ENCODE results near the gene C10orf90. TPM values are rescaled to one million over a fixed set of nuclear protein-coding genes. Genes with fewer than 3 reads are reported as not detected.

Gene C10orf90
- total RNA-seq, 1 experiment from 2014 or later = not detected

DNA sequence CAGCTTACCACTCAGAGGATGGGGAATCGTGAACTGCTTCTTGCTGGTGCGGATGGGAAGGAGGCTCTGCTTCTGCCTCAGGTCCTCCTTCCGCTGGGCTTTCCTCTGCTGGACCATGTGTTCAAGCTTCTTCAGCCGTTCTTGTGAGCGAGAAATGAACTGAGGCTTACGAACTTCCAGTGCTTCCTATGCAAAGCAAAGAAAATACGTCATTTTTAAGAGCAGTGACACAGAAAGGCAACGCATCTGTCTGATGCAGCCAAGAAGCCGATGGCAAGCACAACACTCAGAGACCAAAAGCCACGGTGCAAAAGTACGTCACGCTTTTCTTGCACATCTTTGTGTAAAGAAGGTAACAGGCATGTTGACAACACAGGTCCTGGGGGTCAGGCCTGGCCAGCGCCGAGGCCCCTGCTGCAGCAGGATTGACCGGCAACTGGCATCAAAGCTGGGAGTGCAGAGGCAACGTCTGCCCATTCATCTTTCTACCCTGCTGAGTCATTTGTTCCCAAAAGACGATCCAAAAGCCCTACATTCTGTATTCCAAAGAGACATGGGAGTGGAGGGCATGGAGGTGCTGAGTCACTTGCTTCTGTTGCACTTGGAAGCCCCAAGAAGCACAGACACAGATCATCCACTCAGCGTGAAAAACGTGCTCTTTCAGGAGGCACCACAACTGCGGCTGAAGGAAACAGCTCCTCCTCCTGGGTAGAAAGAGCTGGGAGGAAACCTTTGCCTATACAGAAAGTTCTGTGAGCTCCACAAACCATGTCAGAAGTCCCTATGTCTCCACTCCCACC is 211.3 kb downstream of the C10orf90 start:
- Histone ChIP-seq H4K91ac (ENCODE audit: insufficient read length, low read depth, low read length) (no peak overlapping the region), H2BK12ac (ENCODE audit: insufficient read length, low read depth, low read length) (no peak overlapping the region), H4K8ac (replicated peaks; ENCODE audit: insufficient read length, low read depth, low read length) (no peak overlapping the region), H2BK120ac (ENCODE audit: low read depth, low read length, poor library complexity, severe bottlenecking) (no peak overlapping the region), H2BK15ac (ENCODE audit: low read depth, low read length) (no peak overlapping the region), H3K14ac (ENCODE audit: insufficient read depth, low read length) (no peak overlapping the region), H2AFZ (ENCODE audit: low read length) (no peak overlapping the region), H3K4me1 (ENCODE audit: insufficient read depth, low read length) (no peaks in the 10 kb centered on the region), H3T11ph (ENCODE audit: low read length) (no peak overlapping the region), H4K20me1 (ENCODE audit: control insufficient read depth, insufficient read depth, insufficient read length) (no peaks in the 10 kb centered on the region), H3K18ac (ENCODE audit: insufficient read length, low read depth, low read length) (no peak overlapping the region), H3K23ac (ENCODE audit: insufficient read length, low read depth, low read length) (no peak overlapping the region), H2AK5ac (ENCODE audit: insufficient read length, low read length) (no peak overlapping the region), H2BK5ac (ENCODE audit: insufficient read length, low read length) (no peak overlapping the region), H4K5ac (ENCODE audit: insufficient read length, low read depth, low read length) (no peak overlapping the region), H3K4me2 (ENCODE audit: insufficient read depth, insufficient read length, low read length) (no peak overlapping the region), H3K9ac (ENCODE audit: extremely low read depth, insufficient read length, low read length) (no peak overlapping the region), H3K9me3 (ENCODE audit: control insufficient read depth, low read depth, low read length) (no peaks in the 10 kb centered on the region), H3K27ac (ENCODE audit: insufficient read length, low read depth, low read length) (no peak overlapping the region), H3K27me3 (ENCODE audit: insufficient read depth, low read length) (no peaks in the 10 kb centered on the region), H3K79me1 (ENCODE audit: insufficient read depth, low read depth, low read length, poor library complexity, severe bottlenecking) (no peaks in the 10 kb centered on the region), H2BK20ac (ENCODE audit: low read depth, low read length, poor library complexity, severe bottlenecking) (no peak overlapping the region), H3K56ac (ENCODE audit: insufficient read length, low read depth, low read length) (no peak overlapping the region), H3K23me2 (ENCODE audit: insufficient read length, low read depth, low read length, poor library complexity, severe bottlenecking) (no peaks in the 10 kb centered on the region), H3K79me2 (ENCODE audit: insufficient read depth, low read length) (no peaks in the 10 kb centered on the region), H3K4ac (ENCODE audit: low read depth, low read length) (no peak overlapping the region)
- peaks cover 0 to 2% of the 10 kb centered on the region in 2 experiments; a peak in 1 of 5 replicates for H3K9me3 Mint-ChIP-seq
- peaks cover 0 to 2% (median 0%) of the 10 kb centered on the region in 3 experiments; a peak in 1 of 7 replicates for H3K36me3 Mint-ChIP-seq (ENCODE audit: insufficient read depth in 1 of 3, low read depth in 3 of 3)
- WGBS (ENCODE audit: extremely low coverage, insufficient read length, low lambda C conversion rate) = no CpG with 5 or more reads among the region's 20 CpGs
- no peaks in the 10 kb centered on the region for H3K4me1 Mint-ChIP-seq
- H3K4me3 Mint-ChIP-seq = no peak overlapping the region
- peaks cover 30% of the 10 kb centered on the region for H3K27me3 Mint-ChIP-seq (ENCODE audit: low read depth)
- TF ChIP-seq, protein P1, sequence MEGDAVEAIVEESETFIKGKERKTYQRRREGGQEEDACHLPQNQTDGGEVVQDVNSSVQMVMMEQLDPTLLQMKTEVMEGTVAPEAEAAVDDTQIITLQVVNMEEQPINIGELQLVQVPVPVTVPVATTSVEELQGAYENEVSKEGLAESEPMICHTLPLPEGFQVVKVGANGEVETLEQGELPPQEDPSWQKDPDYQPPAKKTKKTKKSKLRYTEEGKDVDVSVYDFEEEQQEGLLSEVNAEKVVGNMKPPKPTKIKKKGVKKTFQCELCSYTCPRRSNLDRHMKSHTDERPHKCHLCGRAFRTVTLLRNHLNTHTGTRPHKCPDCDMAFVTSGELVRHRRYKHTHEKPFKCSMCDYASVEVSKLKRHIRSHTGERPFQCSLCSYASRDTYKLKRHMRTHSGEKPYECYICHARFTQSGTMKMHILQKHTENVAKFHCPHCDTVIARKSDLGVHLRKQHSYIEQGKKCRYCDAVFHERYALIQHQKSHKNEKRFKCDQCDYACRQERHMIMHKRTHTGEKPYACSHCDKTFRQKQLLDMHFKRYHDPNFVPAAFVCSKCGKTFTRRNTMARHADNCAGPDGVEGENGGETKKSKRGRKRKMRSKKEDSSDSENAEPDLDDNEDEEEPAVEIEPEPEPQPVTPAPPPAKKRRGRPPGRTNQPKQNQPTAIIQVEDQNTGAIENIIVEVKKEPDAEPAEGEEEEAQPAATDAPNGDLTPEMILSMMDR (conservative IDR thresholded peaks at IDR 0.05) = 0 out of 3 replicates have a peak, but pooled peaks have one; percentile 14
- no peak for DNase-seq
- H3K27ac Mint-ChIP-seq = no peak overlapping the region

Measured in H9 (cell line).